Osteocyte (in vitro differentiated cells): ENCODE measurements around the gene STX18. TPM values are rescaled to one million over a fixed set of nuclear protein-coding genes. Genes with fewer than 3 reads are reported as not detected.

Source experiments
- DNase-seq: peaks from one replicate; pipeline ENCODE4 v3.0.0; 2021; ENCODE audit warnings: mixed read lengths; ENCODE audit not compliant: unreplicated experiment; ENCODE audit errors: extremely low spot score
- H3K27ac Mint-ChIP-seq: one replicate; pipeline ENCODE4 v1.8.0; 2021; ENCODE audit warnings: mild to moderate bottlenecking, mixed read lengths; ENCODE audit not compliant: unreplicated experiment
- H3K27me3 Mint-ChIP-seq: one replicate; pipeline ENCODE4 v1.8.0; 2021; ENCODE audit warnings: mixed read lengths; ENCODE audit not compliant: unreplicated experiment
- H3K36me3 Mint-ChIP-seq: one replicate; pipeline ENCODE4 v1.8.0; 2021; ENCODE audit warnings: mixed read lengths; ENCODE audit not compliant: unreplicated experiment
- H3K4me1 Mint-ChIP-seq: one replicate; pipeline ENCODE4 v1.8.0; 2021; ENCODE audit warnings: mixed read lengths; ENCODE audit not compliant: unreplicated experiment
- H3K4me3 Mint-ChIP-seq: one replicate; pipeline ENCODE4 v1.8.0; 2021; ENCODE audit warnings: mild to moderate bottlenecking, moderate library complexity, mixed read lengths; ENCODE audit not compliant: unreplicated experiment
- H3K9me3 Mint-ChIP-seq: one replicate; pipeline ENCODE4 v1.8.0; 2021; ENCODE audit warnings: mixed read lengths; ENCODE audit not compliant: unreplicated experiment
- CTCF ChIP-seq: fragments of 200-600 bp; sonication (generic); IDR thresholded peaks from 2 replicates; pipeline ENCODE4 v1.5.0; 2021; ENCODE audit warnings: antibody characterized with exemption, mild to moderate bottlenecking, moderate library complexity
- total RNA-seq: library from RNA; stranded (reverse); gene quantifications from 2 replicates; pipeline ENCODE4 v1.2.1, GENCODE V29; 2021

STX18 gene
- total RNA-seq, 1 donor from 2014 or later, result 26.7 TPM

GRCh38 chr4:4426511-4427120, 115.2 kb downstream of the STX18 start:
- no peak for TF ChIP-seq CTCF
- no peak overlapping the region for H3K27ac Mint-ChIP-seq
- H3K9me3 Mint-ChIP-seq, result no peaks in the 10 kb centered on the region
- H3K36me3 Mint-ChIP-seq, result peaks cover 12% of the 10 kb centered on the region
- H3K27me3 Mint-ChIP-seq, result no peaks in the 10 kb centered on the region
- H3K4me1 Mint-ChIP-seq, result peaks cover 10% of the 10 kb centered on the region
- peak; percentile 70 for DNase-seq
- H3K4me3 Mint-ChIP-seq, result no peak overlapping the region

DNA sequence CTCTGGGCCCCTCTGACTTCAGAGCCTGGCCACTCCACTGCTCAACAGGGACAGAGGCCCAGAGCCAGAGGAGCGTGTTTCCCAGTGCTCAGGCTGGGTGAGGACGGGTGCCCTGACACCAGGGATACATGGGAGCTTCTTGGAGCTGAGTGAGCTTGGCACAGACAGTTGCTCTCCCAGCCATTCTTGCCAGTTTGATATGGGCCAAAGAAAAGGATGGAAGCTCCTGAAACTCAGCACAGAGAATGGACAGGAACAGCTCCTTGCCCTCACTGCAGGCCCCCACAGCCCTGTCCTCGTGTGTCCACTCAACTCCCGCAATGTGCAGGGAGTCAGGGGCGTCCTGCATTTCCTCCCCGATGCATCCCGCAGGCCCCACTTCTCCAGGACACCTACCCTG, 116.2 kb downstream of the STX18 start:
- Mint-ChIP-seq H3K27ac (no peak overlapping the region), H3K36me3 (peaks cover 19% of the 10 kb centered on the region), H3K9me3 (no peaks in the 10 kb centered on the region), H3K4me1 (peaks cover 9% of the 10 kb centered on the region), H3K4me3 (no peak overlapping the region), H3K27me3 (no peaks in the 10 kb centered on the region)
- no peak for TF ChIP-seq CTCF
- DNase-seq, result peak; percentile 68

- DNase-seq, result peak; percentile 62
- H3K36me3 Mint-ChIP-seq, result peaks cover 20% of the 10 kb centered on the region
- H3K9me3 Mint-ChIP-seq, result no peaks in the 10 kb centered on the region
- H3K27me3 Mint-ChIP-seq, result no peaks in the 10 kb centered on the region
- no peak overlapping the region for H3K4me3 Mint-ChIP-seq
- no peak for TF ChIP-seq CTCF
- H3K4me1 Mint-ChIP-seq, result peaks cover 9% of the 10 kb centered on the region
- no peak overlapping the region for H3K27ac Mint-ChIP-seq
These were observed 116.6 kb downstream of the STX18 start for GRCh38 chr4:4425119-4425690.

DNA sequence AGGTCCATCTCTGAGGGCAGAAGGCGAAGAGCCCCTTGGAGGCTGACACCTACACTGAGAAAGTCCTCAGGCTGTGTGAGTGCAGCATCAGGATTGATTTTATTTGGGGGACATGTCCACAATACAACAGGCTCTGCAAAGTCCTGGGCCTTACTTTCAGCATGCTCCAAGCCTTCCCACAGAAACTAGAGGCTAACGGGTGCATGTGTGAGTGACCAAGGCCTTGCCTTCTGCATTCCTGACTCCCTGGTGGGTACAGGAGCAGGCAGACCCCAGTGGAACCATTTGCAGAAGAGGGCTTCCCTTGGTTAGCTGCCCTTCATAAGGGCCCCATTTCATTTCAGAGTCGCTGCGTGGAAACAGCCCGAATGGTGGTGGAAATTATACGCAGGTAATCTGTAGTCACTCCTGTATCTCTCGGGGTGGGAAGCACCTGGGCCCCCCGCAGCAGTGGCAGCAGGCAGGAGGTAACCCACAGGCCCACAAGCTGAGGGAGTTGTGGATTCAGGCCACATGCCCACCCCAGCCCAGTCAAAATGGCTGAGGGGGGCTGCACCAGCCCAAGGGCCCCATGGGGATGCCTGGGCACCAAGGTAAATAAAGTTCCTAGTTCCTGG, 117.2 kb downstream of the STX18 start:
- Mint-ChIP-seq H3K4me3 (no peak overlapping the region), H3K9me3 (no peaks in the 10 kb centered on the region), H3K27ac (no peak overlapping the region), H3K27me3 (no peaks in the 10 kb centered on the region), H3K4me1 (peaks cover 9% of the 10 kb centered on the region), H3K36me3 (peaks cover 24% of the 10 kb centered on the region)
- peak; percentile 69 for DNase-seq
- TF ChIP-seq CTCF, result no peak

GRCh38 chr4:4423706-4424498, 117.9 kb downstream of the STX18 start:
- Mint-ChIP-seq H3K36me3 (peaks cover 24% of the 10 kb centered on the region), H3K4me1 (peaks cover 9% of the 10 kb centered on the region), H3K9me3 (no peaks in the 10 kb centered on the region), H3K27ac (no peak overlapping the region), H3K27me3 (no peaks in the 10 kb centered on the region), H3K4me3 (no peak overlapping the region)
- no peak for TF ChIP-seq CTCF
- peak; percentile 65 for DNase-seq
